Lung (tissue), 12 donors: Measurements from ENCODE around the gene SHISA8. TPM values are rescaled to one million over a fixed set of nuclear protein-coding genes. Genes with fewer than 3 reads are reported as not detected.
A peak's percentile ranks its signal among the peaks of the same experiment; 100 is the strongest.

Source experiments
- ATAC-seq: fragments of 200-7000 bp; cut with Tn5 transposase; one replicate; pipeline ENCODE4 v1.9.1; 2020; ENCODE audit warnings: moderate number of reproducible peaks; ENCODE audit not compliant: insufficient read depth, low FRiP score
- DNase-seq, 3 donors: peaks; one replicate each; pipeline ENCODE4 v3.0.0-alpha.2; 2013 to 2017
- H3K27ac ChIP-seq, 2 donors: one replicate each; pipeline ENCODE4 v1.5.1; 2013; ENCODE audit warnings: mild to moderate bottlenecking in 2 of 2, moderate library complexity in 2 of 2, control low read depth in 1 of 2, inconsistent platforms in 1 of 2, low read depth in 1 of 2, low read length in 1 of 2
- H3K27me3 ChIP-seq, 3 donors: one replicate each; pipeline ENCODE4 v1.5.1; 2013; ENCODE audit warnings: low read length in 2 of 3; ENCODE audit not compliant: control insufficient read depth in 3 of 3, insufficient read depth in 3 of 3
- H3K36me3 ChIP-seq, 4 donors: one replicate each; pipeline ENCODE4 v1.5.1; 2013; ENCODE audit warnings: low read length in 4 of 4, mild to moderate bottlenecking in 1 of 4, moderate library complexity in 1 of 4; ENCODE audit not compliant: control insufficient read depth in 4 of 4, insufficient read depth in 4 of 4
- H3K4me1 ChIP-seq, 5 donors: one replicate each; pipeline ENCODE4 v1.5.1; 2013; ENCODE audit warnings: low read length in 5 of 5, mild to moderate bottlenecking in 2 of 5, moderate library complexity in 1 of 5; ENCODE audit not compliant: control insufficient read depth in 5 of 5, insufficient read depth in 5 of 5
- H3K4me3 ChIP-seq: one replicate; pipeline ENCODE4 v1.5.1; 2013; ENCODE audit warnings: mild to moderate bottlenecking, control low read depth, moderate library complexity
- H3K9ac ChIP-seq, 2 donors: one replicate each; pipeline ENCODE4 v1.5.1; 2013; ENCODE audit warnings: low read length in 2 of 2, control low read depth in 1 of 2; ENCODE audit not compliant: insufficient read depth in 1 of 2
- H3K9me3 ChIP-seq, 4 donors: one replicate each; pipeline ENCODE4 v1.5.1; 2013; ENCODE audit warnings: low read length in 3 of 4, mild to moderate bottlenecking in 1 of 4, moderate library complexity in 1 of 4; ENCODE audit not compliant: control insufficient read depth in 4 of 4, insufficient read depth in 3 of 4
- WGBS, 2 donors: extraction: QIAGEN DNeasy Blood & Tissue Kit; methylation state at CpG; one replicate each; pipeline ENCODE4 v1.1.7; 2013; 5-methylcytosine and 5-hydroxymethylcytosine counted together
- polyA plus RNA-seq, 2 donors: library from polyadenylated mRNA; stranded (reverse); fragments of 200-250 nt; gene quantifications; one replicate each; pipeline ENCODE4 v1.2.1, GENCODE V29; 2013
- total RNA-seq, 2 donors: library from RNA; depleted of rRNA in 1 of 2; stranded (reverse); fragments of >200 nt in 1 of 2; gene quantifications; one replicate each; pipeline ENCODE4 v1.2.1, GENCODE V29; 2014 to 2021
- TF ChIP-seq, protein P1 (sequence below): IDR thresholded peaks from 2 replicates; pipeline ENCODE4 v1.5.1; 2012; ENCODE audit warnings: mild to moderate bottlenecking; ENCODE audit errors: control extremely low read depth, extremely low read depth
- donor health status: control.
- donor health status: control.
- donor health status: Bipolar disorder and iron deficiency.
- donor health status: healthy.
- donor health status: DM: yes; HTN: yes; CAD: no.

The SHISA8 gene
- total and polyA plus RNA-seq, 4 donors: 0.02 to 0.34 TPM; not detected in 2

DNA sequence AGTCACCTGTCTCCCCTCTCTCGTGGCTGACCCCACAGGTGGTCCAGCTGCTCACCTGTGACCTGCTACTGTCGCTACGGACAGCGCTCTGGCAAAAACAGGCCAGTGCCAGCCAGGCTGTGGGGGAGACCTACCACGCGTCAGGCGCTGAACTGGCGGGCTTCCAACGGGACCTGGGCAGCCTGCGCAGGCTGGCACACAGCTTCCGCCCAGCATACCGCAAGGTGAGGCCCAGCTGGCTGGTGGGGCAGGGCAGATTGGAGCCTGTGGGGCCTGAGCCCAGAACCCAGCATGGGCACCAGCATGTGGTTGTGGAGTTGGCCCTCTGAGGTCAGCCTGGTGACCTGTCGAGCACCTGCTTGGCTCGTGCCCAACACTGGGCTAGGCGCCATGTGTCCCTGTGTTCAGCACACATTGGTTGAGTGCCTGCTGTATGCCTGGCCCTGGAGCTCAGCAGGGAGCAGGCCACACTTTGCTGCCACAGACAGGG lies 11.9 kb downstream of the SHISA8 start:
- TF ChIP-seq, protein P1, sequence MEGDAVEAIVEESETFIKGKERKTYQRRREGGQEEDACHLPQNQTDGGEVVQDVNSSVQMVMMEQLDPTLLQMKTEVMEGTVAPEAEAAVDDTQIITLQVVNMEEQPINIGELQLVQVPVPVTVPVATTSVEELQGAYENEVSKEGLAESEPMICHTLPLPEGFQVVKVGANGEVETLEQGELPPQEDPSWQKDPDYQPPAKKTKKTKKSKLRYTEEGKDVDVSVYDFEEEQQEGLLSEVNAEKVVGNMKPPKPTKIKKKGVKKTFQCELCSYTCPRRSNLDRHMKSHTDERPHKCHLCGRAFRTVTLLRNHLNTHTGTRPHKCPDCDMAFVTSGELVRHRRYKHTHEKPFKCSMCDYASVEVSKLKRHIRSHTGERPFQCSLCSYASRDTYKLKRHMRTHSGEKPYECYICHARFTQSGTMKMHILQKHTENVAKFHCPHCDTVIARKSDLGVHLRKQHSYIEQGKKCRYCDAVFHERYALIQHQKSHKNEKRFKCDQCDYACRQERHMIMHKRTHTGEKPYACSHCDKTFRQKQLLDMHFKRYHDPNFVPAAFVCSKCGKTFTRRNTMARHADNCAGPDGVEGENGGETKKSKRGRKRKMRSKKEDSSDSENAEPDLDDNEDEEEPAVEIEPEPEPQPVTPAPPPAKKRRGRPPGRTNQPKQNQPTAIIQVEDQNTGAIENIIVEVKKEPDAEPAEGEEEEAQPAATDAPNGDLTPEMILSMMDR: no peak
- Histone ChIP-seq H3K9me3 (peaks cover 0 to 2% (median 0%) of the 10 kb centered on the region in 4 donors), H3K9ac (no peak overlapping the region), H3K4me1 (peaks cover 0 to 3% (median 0%) of the 10 kb centered on the region in 5 donors), H3K36me3 (peaks cover 2 to 81% (median 40%) of the 10 kb centered on the region in 4 donors), H3K27me3 (no peaks in the 10 kb centered on the region), H3K27ac (peak overlapping the region in 1 of 2 donors; percentile 51), H3K4me3 (no peak overlapping the region)
- DNase-seq: no peak
- 90 to 98% methylated on average over 15 of the region's 15 CpGs for WGBS, 2 donors
- ATAC-seq: no peak

- Histone ChIP-seq H3K27ac (no peak overlapping the region), H3K4me1 (peaks cover 0 to 3% (median 0%) of the 10 kb centered on the region in 5 donors), H3K9me3 (peaks cover 0 to 2% (median 0%) of the 10 kb centered on the region in 4 donors), H3K9ac (no peak overlapping the region), H3K4me3 (no peak overlapping the region), H3K36me3 (peaks cover 2 to 81% (median 42%) of the 10 kb centered on the region in 4 donors), H3K27me3 (no peaks in the 10 kb centered on the region)
- DNase-seq: no peak
- no peak for ATAC-seq
- TF ChIP-seq, protein P1: no peak
- WGBS, 2 donors: 93 to 97% methylated on average over 7 of the region's 7 CpGs
Observed at GRCh38 chr22:41902016-41902415, 12.9 kb downstream of the SHISA8 start.

GRCh38 chr22:41900652-41901312 lies 14.1 kb downstream of the SHISA8 start:
- no peak overlapping the region for H3K9ac ChIP-seq
- 96 to 99% methylated on average over 8 of the region's 8 CpGs for WGBS, 2 donors
- ATAC-seq: no peak
- no peak overlapping the region for H3K4me3 ChIP-seq
- H3K4me1 ChIP-seq: peaks cover 0 to 3% (median 0%) of the 10 kb centered on the region in 5 donors
- H3K27ac ChIP-seq: no peak overlapping the region
- peaks cover 0 to 2% (median 0%) of the 10 kb centered on the region in 4 donors for H3K9me3 ChIP-seq
- H3K36me3 ChIP-seq: peaks cover 2 to 80% (median 43%) of the 10 kb centered on the region in 4 donors
- TF ChIP-seq, protein P1: no peak
- no peaks in the 10 kb centered on the region for H3K27me3 ChIP-seq
- no peak for DNase-seq
